Stimulated activated effector memory CD8-positive, alpha-beta T cell treated with anti-CD3 and anti-CD28 coated beads, Interleukin-12 subunit alpha, Interleukin-12 subunit beta, amount 100 ng/mL, for 72 hours (primary cell): ENCODE results near the gene ANKIB1.
"Not testable (repeated sequence)": the region's sequence is repeated elsewhere in the genome, so short reads cannot be mapped to it uniquely, and the experiment has no call there.

Experiments
- ATAC-seq: fragments of 150-1000 bp; cut with Tn5 transposase; 2 replicates; pipeline ENCODE4 v1.10.0; 2021
- DNase-seq, 2 donors: peaks; one replicate each; pipeline ENCODE4 v3.0.0; 2021 to 2022; ENCODE audit warnings: low spot score in 2 of 2
- H3K27ac Mint-ChIP-seq: one replicate; pipeline ENCODE4 v1.8.0; 2022; ENCODE audit warnings: mild to moderate bottlenecking, mixed read lengths
- H3K36me3 Mint-ChIP-seq: one replicate; pipeline ENCODE4 v1.8.0; 2022; ENCODE audit warnings: mild to moderate bottlenecking, mixed read lengths
- H3K4me1 Mint-ChIP-seq: one replicate; pipeline ENCODE4 v1.8.0; 2022; ENCODE audit warnings: mixed read lengths
- H3K4me3 Mint-ChIP-seq: one replicate; pipeline ENCODE4 v1.8.0; 2022; ENCODE audit warnings: mild to moderate bottlenecking, mixed read lengths
- H3K9me3 Mint-ChIP-seq: one replicate; pipeline ENCODE4 v1.8.0; 2022; ENCODE audit warnings: mixed read lengths

ANKIB1 gene

DNA sequence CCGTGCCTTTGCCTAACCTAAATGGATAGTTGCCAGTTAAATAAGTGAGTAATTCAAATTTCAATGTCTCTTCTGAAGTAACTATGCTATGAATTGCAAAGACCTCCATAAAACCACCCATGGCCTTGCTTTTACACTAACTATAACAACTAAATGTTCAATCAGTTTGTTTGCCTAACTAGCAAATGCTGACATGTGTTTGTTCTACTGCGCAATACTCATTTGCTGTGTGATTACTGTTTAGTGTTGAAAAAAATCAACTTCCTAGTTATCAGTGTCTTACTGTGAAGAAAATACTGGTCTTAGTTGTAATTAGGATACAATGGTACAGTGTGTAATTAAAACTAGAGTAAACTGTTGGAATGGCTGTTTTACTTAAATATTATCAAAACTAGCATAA lies 154.2 kb downstream of the ANKIB1 start:
- H3K4me3 Mint-ChIP-seq: no peak overlapping the region
- ATAC-seq (no peak), DNase-seq (no peak)
- H3K36me3 Mint-ChIP-seq: peaks cover 42% of the 10 kb centered on the region
- H3K4me1 Mint-ChIP-seq: peaks cover 19% of the 10 kb centered on the region
- no peaks in the 10 kb centered on the region for H3K9me3 Mint-ChIP-seq
- no peak overlapping the region for H3K27ac Mint-ChIP-seq

DNA sequence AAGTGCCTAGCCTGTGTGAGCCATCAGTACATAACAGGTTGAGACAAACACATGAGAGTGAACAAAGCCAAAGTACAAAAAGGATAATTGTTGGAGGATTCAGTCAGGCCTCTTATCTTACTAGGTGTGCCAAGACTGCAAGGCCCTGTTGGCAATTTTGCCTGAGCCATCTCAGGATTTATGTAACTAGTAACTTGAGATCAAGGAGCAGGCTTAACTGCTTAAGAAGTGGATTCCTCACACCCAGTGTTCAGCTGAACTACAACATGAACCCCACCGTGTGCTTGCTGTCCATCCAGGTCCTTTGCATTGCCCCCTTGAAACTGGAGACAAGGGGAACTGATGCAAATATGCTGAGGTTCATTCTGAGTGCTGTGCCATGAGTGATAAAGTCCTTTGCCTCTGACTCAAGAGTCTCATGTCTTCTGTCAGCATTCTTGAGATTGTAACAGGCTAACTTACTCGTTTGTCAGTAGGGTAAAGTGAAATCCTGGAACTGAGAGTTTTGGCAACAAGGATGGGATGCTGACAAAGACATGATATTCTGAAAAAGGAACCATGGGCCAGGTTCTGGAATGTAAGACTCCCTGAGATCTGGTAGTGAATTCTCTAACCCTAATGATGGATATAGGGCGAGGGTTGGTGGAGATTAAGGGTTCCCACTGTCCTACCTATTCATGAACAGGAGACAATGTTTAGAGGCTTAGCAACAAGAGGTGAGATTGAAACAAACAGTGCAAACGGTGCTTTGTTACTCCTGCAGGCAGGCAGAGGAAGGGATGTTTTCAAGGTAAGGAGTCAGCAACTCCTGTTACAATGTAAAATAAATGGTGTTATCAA lies 157.4 kb downstream of the ANKIB1 start:
- H3K27ac Mint-ChIP-seq: peak overlapping the region; percentile 48
- H3K9me3 Mint-ChIP-seq: no peaks in the 10 kb centered on the region
- H3K4me3 Mint-ChIP-seq: peak overlapping the region; percentile 2
- peaks cover 19% of the 10 kb centered on the region for H3K4me1 Mint-ChIP-seq
- ATAC-seq: peak; percentile 71
- DNase-seq: no peak
- peaks cover 16% of the 10 kb centered on the region for H3K36me3 Mint-ChIP-seq

- Mint-ChIP-seq H3K4me1 (peaks cover 19% of the 10 kb centered on the region), H3K9me3 (no peaks in the 10 kb centered on the region), H3K4me3 (peak overlapping the region; percentile 2), H3K36me3 (peaks cover 10% of the 10 kb centered on the region), H3K27ac (peak overlapping the region; percentile 48)
- ATAC-seq (peak; percentile 48), DNase-seq (no peak)
Observed at GRCh38 chr7:92403760-92404074, 157.9 kb downstream of the ANKIB1 start.

- Mint-ChIP-seq H3K27ac (peak overlapping the region; percentile 48), H3K36me3 (peaks cover 5% of the 10 kb centered on the region), H3K4me3 (peak overlapping the region; percentile 2)
Observed at GRCh38 chr7:92404170-92404614, 158.4 kb downstream of the ANKIB1 start.

GRCh38 chr7:92409357-92409756 lies 163.6 kb downstream of the ANKIB1 start:
- H3K36me3 Mint-ChIP-seq: no peaks in the 10 kb centered on the region
- no peaks in the 10 kb centered on the region for H3K9me3 Mint-ChIP-seq
- DNase-seq: no peak
- peaks cover 2% of the 10 kb centered on the region for H3K4me1 Mint-ChIP-seq
- no peak overlapping the region for H3K4me3 Mint-ChIP-seq
- H3K27ac Mint-ChIP-seq: no peak overlapping the region
- no peak for ATAC-seq

More at GRCh38 chr7:92404170-92404614, 158.4 kb downstream of the ANKIB1 start:
- DNase-seq: peak; percentile 17 to 64
- Mint-ChIP-seq H3K9me3 (no peaks in the 10 kb centered on the region), H3K4me1 (peaks cover 19% of the 10 kb centered on the region)
- ATAC-seq: peak; percentile 85

- not testable (repeated sequence) for H3K27ac Mint-ChIP-seq, H3K9me3 Mint-ChIP-seq, DNase-seq, H3K4me1 Mint-ChIP-seq, ATAC-seq, H3K36me3 Mint-ChIP-seq, H3K4me3 Mint-ChIP-seq
Observed at GRCh38 chr7:92410162-92410561, 164.4 kb downstream of the ANKIB1 start.

GRCh38 chr7:92412745-92413144 lies 167.0 kb downstream of the ANKIB1 start:
- H3K36me3 Mint-ChIP-seq: no peaks in the 10 kb centered on the region
- no peak overlapping the region for H3K4me3 Mint-ChIP-seq
- DNase-seq: no peak
- no peak overlapping the region for H3K27ac Mint-ChIP-seq
- no peaks in the 10 kb centered on the region for H3K9me3 Mint-ChIP-seq
- no peak for ATAC-seq
- no peaks in the 10 kb centered on the region for H3K4me1 Mint-ChIP-seq

GRCh38 chr7:92413550-92413949 lies 167.8 kb downstream of the ANKIB1 start:
- no peaks in the 10 kb centered on the region for H3K4me1 Mint-ChIP-seq
- no peak overlapping the region for H3K27ac Mint-ChIP-seq
- no peaks in the 10 kb centered on the region for H3K9me3 Mint-ChIP-seq
- DNase-seq: no peak
- H3K36me3 Mint-ChIP-seq: no peaks in the 10 kb centered on the region
- ATAC-seq: no peak
- H3K4me3 Mint-ChIP-seq: no peak overlapping the region

DNA sequence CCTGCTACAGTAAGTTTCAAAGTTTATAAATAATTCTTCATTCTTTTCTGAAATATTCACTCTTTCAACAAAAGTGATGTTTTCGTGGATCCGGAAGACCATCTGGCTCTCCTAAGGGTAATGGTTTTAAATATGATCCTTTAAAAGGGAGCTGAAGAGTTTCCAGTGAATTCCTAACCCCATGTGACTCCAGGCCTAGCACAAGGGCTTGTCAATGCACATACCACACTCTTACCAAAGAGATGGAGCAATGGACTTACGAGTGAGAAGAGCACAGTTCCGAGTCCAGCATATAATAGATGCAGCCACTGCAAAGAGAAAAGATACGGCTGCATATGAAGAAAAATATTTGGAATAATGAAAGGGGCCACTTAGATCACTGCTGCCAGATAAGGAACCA lies 169.5 kb downstream of the ANKIB1 start:
- Mint-ChIP-seq H3K4me3 (no peak overlapping the region), H3K27ac (no peak overlapping the region), H3K36me3 (no peaks in the 10 kb centered on the region), H3K9me3 (no peaks in the 10 kb centered on the region), H3K4me1 (no peaks in the 10 kb centered on the region)
- ATAC-seq (no peak), DNase-seq (no peak)

DNA sequence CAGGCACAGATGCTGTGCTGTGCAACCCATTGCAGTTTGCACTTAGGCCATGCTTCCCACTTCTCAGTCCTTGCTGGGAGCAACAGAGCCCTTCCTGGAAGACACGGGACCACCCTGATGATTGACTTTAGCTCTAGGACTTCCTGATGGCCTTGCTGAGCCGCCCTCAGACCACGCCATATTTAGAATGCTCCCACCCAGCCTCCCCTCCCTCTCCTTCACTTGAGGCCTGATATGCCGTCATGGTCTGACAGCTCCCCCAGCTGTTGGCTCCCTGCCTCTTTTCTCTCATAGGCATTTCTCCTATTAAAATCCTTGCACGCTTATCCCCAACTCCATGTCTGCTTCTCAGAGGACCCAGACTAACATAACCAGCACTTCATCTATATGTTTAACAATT lies 172.1 kb downstream of the ANKIB1 start:
- Mint-ChIP-seq H3K4me3 (no peak overlapping the region), H3K9me3 (no peaks in the 10 kb centered on the region), H3K4me1 (no peaks in the 10 kb centered on the region), H3K27ac (no peak overlapping the region), H3K36me3 (no peaks in the 10 kb centered on the region)
- DNase-seq (no peak), ATAC-seq (no peak)

DNA sequence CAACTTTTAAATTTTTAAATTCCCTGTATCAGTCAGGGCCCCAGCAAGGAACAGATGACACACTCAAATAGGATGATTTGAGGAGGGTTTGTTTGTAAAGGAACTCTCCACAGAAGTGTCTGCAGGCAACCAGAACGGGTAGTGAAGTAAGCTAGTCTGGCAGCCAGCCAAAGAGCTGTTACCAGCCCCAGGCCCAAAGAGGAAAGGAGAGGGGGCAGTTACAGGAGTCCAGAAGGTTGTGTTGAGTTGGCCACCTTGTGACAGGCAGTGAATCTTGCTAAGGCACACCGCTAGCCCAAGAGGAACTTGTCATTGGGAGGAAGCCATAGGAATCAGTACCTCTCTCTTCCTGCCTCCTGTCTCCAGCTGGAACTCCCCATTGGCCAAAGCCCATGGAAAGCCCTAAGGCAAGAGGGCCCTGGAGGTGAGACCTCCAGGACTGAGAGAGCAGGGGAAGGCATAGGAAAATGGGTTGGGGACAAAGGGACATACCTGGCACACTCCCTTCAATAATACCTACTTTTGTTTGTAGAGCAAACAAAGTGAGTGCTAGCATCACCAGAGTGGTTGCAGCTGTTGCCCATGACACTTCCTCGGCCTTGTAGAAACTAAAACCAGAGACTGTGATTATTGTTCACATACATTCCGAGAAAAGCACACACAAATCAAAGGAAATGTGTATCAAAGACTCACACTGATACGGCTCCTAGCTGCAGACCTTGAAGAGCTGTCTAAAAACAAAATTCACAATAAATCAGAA lies 176.1 kb downstream of the ANKIB1 start:
- peaks cover 15% of the 10 kb centered on the region for H3K4me1 Mint-ChIP-seq
- H3K9me3 Mint-ChIP-seq: no peaks in the 10 kb centered on the region
- H3K36me3 Mint-ChIP-seq: no peaks in the 10 kb centered on the region
- H3K27ac Mint-ChIP-seq: no peak overlapping the region
- no peak for DNase-seq
- H3K4me3 Mint-ChIP-seq: no peak overlapping the region
- ATAC-seq: no peak

- Mint-ChIP-seq H3K36me3 (no peaks in the 10 kb centered on the region), H3K4me1 (peaks cover 15% of the 10 kb centered on the region), H3K9me3 (no peaks in the 10 kb centered on the region), H3K27ac (no peak overlapping the region), H3K4me3 (no peak overlapping the region)
- no peak for ATAC-seq
- no peak for DNase-seq
Observed at GRCh38 chr7:92422926-92423325, 177.2 kb downstream of the ANKIB1 start.

- no peaks in the 10 kb centered on the region for H3K36me3 Mint-ChIP-seq
- no peaks in the 10 kb centered on the region for H3K9me3 Mint-ChIP-seq
- DNase-seq (no peak), ATAC-seq (peak; percentile 40)
- peak overlapping the region; percentile 75 for H3K4me3 Mint-ChIP-seq
- H3K4me1 Mint-ChIP-seq: peaks cover 15% of the 10 kb centered on the region
- H3K27ac Mint-ChIP-seq: no peak overlapping the region
Observed at GRCh38 chr7:92423710-92424131, 177.9 kb downstream of the ANKIB1 start.

DNA sequence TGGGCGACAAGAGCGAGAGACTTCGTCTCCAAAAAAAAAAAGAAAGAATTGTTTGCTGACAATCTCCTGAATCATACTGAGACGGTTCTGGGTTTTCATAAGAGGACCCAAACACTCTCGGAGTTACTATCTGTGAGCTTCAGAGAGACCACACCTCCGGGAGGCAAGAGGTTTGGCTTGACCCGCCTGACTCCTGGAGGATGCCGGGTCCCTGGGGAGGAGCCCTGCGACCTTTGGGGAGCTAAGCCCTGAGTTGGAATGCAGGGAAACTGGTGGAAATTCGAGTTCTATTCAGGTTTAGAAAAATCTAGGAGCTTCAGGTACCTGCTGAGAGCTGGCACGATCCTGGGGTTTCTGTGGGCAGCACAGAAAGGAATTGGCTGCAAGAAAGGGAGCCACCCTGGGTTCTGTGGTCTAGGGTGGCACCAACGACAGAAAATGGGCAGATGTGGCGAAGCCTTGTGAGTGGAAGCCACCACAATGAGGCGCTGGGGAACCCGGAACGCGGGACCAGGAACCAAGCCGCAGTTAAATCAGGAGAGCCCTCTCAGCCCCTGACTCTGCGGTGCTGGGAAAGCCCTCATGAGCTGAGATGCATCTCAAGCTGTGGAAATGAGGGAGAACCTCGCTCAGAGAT lies 179.7 kb downstream of the ANKIB1 start:
- no peaks in the 10 kb centered on the region for H3K36me3 Mint-ChIP-seq
- peak overlapping the region; percentile 75 for H3K4me3 Mint-ChIP-seq
- no peak for ATAC-seq
- H3K4me1 Mint-ChIP-seq: peaks cover 15% of the 10 kb centered on the region
- H3K9me3 Mint-ChIP-seq: no peaks in the 10 kb centered on the region
- H3K27ac Mint-ChIP-seq: no peak overlapping the region
- DNase-seq: no peak

DNA sequence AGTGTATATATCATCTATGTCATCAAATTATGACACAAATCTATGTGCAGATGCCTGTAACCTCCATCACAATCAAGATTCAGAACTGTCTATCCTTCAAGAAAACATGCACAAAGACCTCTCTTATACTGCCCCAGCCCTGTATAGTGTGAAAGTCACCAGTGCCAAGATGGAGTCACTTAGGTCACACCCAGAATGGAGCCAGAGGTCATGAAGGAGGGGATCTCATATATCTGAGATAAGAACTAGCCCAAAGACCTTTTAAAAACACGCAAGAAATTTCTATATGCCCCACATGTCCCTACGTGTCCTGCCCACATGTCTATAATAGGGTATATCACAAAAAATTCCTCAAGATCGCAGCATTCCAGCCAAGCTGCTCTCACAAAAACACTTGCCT lies 181.4 kb downstream of the ANKIB1 start:
- ATAC-seq (no peak), DNase-seq (no peak)
- peaks cover 15% of the 10 kb centered on the region for H3K4me1 Mint-ChIP-seq
- H3K4me3 Mint-ChIP-seq: no peak overlapping the region
- H3K9me3 Mint-ChIP-seq: no peaks in the 10 kb centered on the region
- H3K36me3 Mint-ChIP-seq: no peaks in the 10 kb centered on the region
- no peak overlapping the region for H3K27ac Mint-ChIP-seq
